ENCODE data around the gene OR2A14.
"Not testable (repeated sequence)": the region's sequence is repeated elsewhere in the genome, so short reads cannot be mapped to it uniquely, and the experiment has no call there.

OR2A14 gene

DNA sequence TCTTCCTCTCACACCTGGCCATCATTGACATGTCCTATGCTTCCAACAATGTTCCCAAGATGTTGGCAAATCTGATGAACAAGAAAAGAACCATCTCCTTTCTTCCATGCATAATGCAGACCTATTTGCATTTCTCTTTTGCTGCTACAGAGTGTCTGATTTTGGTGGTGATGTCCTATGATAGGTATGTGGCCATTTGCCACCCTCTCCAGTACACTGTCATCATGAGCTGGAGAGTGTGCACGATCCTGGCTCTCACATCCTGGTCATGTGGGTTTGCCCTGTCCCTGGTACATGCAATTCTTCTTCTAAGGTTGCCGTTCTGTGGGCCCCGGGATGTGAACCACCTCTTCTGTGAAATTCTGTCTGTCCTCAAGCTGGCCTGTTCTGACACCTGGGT, 19.2 kb downstream of the OR2A14 start:
- DNase-seq (ENCODE audit: low read depth), result no peak
- TF ChIP-seq, protein P1, sequence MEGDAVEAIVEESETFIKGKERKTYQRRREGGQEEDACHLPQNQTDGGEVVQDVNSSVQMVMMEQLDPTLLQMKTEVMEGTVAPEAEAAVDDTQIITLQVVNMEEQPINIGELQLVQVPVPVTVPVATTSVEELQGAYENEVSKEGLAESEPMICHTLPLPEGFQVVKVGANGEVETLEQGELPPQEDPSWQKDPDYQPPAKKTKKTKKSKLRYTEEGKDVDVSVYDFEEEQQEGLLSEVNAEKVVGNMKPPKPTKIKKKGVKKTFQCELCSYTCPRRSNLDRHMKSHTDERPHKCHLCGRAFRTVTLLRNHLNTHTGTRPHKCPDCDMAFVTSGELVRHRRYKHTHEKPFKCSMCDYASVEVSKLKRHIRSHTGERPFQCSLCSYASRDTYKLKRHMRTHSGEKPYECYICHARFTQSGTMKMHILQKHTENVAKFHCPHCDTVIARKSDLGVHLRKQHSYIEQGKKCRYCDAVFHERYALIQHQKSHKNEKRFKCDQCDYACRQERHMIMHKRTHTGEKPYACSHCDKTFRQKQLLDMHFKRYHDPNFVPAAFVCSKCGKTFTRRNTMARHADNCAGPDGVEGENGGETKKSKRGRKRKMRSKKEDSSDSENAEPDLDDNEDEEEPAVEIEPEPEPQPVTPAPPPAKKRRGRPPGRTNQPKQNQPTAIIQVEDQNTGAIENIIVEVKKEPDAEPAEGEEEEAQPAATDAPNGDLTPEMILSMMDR (conservative IDR thresholded peaks at IDR 0.05; ENCODE audit: low read depth, low read length), result no peak
- H3K4me3 ChIP-seq (ENCODE audit: low read length), result no peak overlapping the region

DNA sequence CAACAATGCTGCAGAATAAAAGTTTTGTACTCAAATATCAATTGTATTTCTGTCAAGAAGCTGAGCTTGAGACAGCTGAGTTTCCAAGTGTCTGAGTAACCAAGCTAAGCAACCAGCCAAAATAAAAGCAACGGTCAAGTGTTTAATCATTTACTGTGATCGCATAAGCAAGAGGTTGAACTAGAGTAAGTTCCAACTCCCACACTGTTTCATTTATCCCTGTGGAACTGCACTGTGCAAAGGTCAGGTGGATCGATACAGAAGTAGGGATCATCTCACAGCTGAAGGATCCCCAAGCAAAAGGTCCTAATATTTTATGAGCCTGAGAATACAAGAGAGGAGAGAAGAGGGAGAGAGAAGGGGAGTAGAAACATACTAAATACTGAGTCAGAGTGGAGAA, 21.4 kb downstream of the OR2A14 start:
- DNase-seq (ENCODE audit: low read depth), result no peak
- TF ChIP-seq, protein P1 (conservative IDR thresholded peaks at IDR 0.05; ENCODE audit: low read depth, low read length), result no peak

DNA sequence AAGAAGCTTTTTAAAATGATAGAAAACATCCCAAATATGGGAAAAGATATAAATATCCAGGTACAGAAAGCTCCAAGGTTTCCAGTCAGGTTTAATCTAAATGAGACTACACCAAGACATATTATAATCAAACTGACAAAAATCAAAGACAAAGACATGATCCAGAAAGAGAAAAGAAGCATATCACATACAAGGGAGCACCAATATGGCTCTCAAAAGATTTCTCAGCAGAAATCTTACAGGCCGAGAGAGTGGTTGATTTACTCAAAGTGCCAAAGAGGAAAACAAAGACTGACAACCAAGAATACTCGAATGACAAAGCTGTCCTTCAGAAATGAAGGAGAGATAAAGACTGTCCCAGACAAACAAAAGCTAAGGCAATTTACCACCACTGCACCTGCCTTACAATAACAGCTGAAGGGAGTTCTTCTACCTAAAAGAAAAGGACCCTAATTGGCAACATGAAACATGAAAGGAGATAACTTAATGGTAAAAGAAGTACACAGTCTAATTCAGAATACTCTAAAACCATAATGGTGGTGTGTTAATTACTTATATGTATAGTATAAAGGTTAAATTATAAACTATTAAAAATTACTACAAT, 25.4 kb downstream of the OR2A14 start:
- TF ChIP-seq, protein P1 (conservative IDR thresholded peaks at IDR 0.05; ENCODE audit: low read depth, low read length), result no peak
- H3K4me3 ChIP-seq (ENCODE audit: low read length), result no peak overlapping the region
- DNase-seq (ENCODE audit: low read depth), result no peak

More for the DNA sequence above, 21.4 kb downstream of the OR2A14 start:
- no peak overlapping the region for H3K4me3 ChIP-seq (ENCODE audit: low read length)

DNA sequence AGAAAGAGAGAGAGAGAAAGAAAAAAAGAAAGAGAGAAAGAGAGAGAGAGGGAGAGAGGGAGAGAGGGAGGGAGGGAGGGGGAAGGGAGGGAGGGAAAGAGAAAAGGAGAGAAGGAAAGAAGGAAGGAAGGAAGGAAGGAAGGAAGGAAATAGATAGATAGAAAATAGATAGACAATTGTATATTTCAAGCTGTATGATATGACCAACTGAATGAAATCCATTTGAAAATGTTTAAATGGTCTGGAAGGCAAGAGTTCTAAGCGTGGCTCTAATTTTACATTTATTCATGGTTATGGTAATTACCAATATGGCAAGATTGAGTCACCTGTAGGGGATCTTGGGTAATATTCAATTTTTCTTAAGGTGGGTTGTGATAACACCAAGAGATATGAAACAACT, 35.9 kb downstream of the OR2A14 start:
- no peak overlapping the region for H3K4me3 ChIP-seq (ENCODE audit: low read length)
- TF ChIP-seq, protein P1 (conservative IDR thresholded peaks at IDR 0.05; ENCODE audit: low read depth, low read length), result no peak
- no peak for DNase-seq (ENCODE audit: low read depth)

DNA sequence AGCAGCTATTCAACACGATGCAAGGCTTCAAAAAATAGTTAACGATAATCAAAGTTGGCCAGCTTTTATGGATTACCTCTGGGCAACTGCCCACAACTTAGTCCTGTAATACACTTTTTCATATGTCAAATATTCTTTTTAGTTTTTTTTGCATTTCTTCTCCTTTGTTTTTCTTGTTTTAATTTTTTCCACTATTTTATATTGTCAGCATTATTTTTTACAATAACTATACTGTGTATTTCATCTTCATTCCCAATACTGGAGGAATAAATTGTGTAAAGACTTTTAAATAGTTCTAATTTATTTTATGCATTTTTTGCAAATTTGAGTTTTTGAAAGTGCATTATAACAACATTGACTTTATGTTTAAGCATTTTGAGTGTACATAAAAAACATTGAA, 41.8 kb downstream of the OR2A14 start:
- TF ChIP-seq, protein P1 (conservative IDR thresholded peaks at IDR 0.05; ENCODE audit: low read depth, low read length), result no peak
- DNase-seq (ENCODE audit: low read depth), result no peak
- no peak overlapping the region for H3K4me3 ChIP-seq (ENCODE audit: low read length)

DNA sequence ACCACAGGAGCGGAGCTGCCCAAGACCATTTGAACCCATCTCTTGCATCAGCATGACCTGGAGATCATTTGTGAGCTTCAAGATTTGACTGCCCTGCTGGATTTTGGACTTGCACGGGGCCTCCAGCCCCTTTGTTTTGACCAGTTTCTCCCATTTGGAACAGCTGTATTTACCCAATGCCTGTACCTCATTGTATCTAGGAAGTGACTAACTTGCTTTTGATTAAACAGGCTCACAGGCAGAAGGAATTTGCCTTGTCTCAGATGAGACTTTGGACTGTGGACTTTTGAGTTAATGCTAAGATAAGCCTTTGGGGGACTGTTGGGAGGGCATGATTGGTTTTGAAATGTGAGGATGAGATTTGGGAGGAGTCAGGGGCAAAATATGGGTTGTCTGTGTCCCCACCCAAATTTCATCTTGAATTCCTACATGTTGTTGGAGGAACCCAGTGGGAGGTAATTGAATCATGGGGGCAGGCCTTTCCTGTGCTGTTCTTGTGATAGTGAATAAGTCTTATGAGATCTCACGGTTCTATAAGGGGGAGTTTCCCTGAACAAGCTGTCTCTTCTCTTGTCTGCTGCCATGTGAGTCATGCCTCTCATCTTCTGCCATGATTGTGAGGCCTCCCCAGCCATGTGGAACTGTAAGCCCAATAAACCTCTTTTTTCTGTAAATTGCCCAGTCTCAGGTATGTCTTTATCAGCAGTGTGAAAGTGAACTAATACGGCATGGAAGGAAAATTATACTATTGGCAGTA, 48.8 kb downstream of the OR2A14 start:
- not testable (repeated sequence) for H3K4me3 ChIP-seq (ENCODE audit: low read length); DNase-seq (ENCODE audit: low read depth)

DNA sequence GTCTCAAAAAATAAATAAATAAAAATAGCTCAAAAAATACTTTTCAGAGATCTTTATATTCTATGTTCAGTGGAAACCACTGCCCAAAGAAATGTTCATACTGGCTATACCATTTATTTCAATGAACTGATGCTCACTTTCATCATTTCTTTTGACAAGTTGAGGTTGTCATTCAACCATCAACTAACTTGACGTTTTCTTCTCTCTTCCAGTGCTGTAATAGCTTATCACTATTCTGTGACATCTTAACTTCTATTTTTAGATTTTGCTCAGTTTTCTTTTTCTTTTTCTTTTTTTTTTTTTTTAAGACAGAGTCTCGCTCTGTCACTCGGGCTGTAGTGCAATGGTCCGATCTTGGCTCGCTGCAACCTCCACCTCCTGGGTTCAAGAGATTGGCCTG, 51.6 kb downstream of the OR2A14 start:
- TF ChIP-seq, protein P1 (conservative IDR thresholded peaks at IDR 0.05; ENCODE audit: low read depth, low read length), result no peak
- no peak for DNase-seq (ENCODE audit: low read depth)

More for the DNA sequence above, 51.6 kb downstream of the OR2A14 start:
- H3K4me3 ChIP-seq (ENCODE audit: low read length), result no peak overlapping the region

Measured in retinal pigment epithelial cell (primary cell).